DMS79 treated with DMSO at 0.1 percent for 48 hours (cell line): Measurements from ENCODE around the gene TRIM44.
"Not testable (repeated sequence)": the region's sequence is repeated elsewhere in the genome, so short reads cannot be mapped to it uniquely, and the experiment has no call there.

Source experiments
- DNase-seq: peaks from one replicate; lab custom pipeline; 2025; lab: John Stamatoyannopoulos, UW

TRIM44 gene

GRCh38 chr11:35672608-35673007 is 10.0 kb downstream of the TRIM44 start:
- DNase-seq: no peak

- no peak for DNase-seq
These were observed 13.5 kb downstream of the TRIM44 start for GRCh38 chr11:35675901-35676610.

DNA sequence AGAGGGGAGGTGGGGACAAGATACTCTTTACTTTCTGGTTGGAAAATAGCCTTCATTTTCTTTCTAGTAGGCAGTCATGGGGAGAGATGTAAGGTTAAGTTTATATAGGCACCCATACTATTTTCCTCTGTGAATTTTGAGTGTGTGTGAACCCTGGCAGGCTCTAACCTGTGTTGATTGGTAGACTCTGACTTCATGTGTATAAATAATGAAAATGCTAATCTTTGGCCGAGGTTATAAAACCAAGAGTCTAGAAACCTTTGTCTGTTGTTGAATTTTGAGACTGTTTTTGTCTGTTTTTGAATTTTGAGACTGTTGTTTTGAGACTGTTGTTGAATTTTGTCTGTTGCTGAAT is 14.0 kb downstream of the TRIM44 start:
- DNase-seq: no peak

DNA sequence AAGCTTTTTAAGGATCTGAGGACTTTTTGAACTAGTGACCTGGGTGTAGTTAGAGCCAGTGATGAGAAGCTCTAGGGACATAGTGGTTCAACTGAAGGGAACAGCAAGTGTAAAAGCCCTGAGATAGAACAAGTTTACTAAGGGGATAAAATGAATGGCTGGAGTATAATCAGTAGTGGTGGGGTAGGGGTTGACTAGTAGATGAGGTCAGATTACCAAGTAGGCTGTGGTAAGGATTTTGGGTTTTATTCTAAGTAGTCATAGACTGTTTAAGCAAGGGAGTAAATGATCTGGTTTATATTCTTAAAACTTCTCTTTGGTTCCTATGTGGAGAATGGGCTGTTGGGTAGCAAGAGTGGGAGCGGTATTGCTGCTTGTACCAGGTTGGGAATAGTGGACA is 15.3 kb downstream of the TRIM44 start:
- DNase-seq: no peak

DNA sequence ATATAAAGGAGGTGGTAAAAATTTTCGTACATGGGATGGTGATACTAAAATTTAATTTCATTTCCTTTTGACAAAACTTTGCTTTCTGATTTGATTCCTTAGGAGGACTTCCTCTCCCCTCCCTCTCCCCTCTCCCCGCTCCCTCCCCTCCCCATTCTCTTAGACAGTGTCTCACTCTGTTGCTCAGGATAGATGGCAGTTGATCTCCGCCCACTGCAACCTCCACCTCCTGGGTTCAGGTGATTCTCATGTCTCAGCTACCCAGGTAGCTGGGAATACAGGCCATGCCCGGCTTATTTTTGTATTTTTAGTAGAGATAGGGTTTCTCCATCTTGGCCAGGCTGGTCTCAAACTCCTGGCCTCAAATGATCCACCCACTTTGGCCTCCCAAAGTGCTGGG is 15.9 kb downstream of the TRIM44 start:
- no peak for DNase-seq

DNA sequence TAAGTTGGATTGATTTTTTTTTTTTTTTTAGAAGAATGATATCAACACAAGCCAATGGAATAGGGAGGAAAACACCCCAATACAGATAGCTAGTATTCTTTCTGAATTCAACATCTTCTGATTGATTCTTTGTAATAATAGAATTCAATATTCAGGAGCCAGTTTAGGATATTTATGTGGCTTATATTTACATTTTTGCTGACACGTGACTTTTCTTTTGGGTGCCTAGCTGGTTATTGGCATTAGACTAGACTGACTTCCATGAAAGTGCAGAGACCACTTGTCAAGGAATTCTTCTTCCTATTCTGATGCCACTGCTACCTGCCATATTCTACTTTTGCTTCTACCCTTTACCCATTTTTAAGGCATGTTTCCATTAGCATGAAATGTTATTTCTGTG is 16.4 kb downstream of the TRIM44 start:
- DNase-seq: no peak

DNA sequence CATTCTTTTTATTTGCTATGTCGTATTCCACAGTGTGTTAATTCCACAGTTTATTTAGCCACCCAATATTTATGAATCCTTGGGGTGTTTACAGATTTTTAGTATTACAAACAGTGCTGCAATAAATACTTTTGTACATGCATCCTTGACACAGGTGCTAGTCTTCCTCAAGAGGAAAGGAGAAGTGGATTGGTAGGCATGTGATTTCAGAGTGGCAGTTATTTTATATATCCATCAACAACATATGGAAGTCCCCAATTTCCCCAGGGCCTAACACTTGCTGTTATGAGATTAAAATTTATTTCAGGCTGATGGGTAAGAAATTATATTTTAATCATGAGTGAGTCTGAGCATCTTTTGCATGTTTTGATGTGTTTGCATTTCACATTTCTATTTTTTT is 17.9 kb downstream of the TRIM44 start:
- no peak for DNase-seq

GRCh38 chr11:35681163-35681767 is 18.7 kb downstream of the TRIM44 start:
- no peak for DNase-seq

DNA sequence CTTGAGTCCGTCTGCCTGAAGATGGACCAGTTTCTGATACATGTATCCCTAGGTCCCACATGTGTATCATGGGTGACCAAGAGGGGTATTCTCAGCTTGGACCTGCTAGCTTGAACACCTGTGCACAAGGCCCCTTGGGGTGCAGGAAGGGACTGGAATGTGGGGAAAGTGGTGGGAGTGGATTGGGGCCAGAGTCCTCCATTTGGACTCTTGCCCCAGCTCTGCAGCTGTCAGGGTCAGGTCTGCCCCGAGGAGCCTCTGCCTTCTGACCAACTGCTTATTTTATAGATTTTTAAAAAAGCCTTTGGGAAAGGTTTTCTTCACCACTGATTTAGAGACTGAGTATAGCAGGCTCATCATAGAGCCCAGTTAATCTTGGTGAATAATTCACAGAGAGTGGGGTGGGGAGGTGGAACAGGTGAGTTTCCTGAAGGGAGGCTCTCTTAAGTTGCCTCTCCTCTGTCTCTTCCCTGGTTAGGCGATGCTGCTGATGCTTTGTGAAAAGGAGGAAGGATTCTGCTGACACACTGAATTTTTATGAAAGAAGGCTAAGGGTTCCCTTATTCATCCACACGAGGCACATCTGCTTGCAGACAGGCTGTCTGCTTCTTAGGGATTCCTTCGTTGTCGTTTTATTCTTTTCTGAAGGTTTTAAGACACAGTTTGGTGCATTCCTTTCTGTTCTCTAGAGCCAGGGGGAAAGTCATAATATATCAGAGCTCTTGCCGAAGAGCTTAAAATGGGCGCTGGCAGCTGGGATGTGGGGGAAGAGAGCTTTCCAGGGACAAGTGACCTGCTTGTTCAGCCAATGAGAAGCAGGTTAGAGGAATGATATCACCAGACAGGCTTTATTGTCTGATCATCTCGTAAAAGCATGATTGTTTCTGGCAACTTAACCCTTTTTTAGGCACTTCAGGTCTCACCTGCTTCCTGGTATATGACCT is 19.9 kb downstream of the TRIM44 start:
- peak; percentile 93 for DNase-seq

DNA sequence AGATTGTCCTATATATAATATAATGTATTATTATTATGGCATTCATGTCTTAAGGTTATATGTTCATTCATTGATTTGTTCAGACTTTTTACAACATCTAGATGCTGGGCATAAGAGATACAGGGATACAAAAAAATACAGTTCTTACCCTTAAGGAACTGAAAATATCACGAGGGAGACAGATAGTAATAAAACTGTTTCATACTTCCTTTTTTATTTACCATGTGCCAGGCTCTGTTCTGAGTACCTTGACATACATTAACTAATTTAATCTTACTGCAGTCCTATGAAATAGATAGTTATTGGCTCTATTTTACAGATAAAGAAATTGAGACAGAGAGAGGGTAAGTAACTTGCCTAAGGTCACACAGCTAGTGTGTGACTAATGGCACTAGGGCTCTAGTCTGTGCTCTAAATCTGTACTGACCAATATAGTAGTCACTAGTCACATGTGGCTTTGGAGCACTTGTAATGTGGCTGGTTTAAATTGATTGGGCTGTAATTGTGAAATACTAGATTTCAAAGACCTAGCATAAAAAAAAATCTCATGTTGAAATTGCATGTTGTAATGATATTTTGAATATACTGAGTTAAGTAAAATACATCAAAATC is 21.3 kb downstream of the TRIM44 start:
- no peak for DNase-seq

- DNase-seq: no peak
These were observed 25.4 kb downstream of the TRIM44 start for GRCh38 chr11:35688023-35688422.

DNA sequence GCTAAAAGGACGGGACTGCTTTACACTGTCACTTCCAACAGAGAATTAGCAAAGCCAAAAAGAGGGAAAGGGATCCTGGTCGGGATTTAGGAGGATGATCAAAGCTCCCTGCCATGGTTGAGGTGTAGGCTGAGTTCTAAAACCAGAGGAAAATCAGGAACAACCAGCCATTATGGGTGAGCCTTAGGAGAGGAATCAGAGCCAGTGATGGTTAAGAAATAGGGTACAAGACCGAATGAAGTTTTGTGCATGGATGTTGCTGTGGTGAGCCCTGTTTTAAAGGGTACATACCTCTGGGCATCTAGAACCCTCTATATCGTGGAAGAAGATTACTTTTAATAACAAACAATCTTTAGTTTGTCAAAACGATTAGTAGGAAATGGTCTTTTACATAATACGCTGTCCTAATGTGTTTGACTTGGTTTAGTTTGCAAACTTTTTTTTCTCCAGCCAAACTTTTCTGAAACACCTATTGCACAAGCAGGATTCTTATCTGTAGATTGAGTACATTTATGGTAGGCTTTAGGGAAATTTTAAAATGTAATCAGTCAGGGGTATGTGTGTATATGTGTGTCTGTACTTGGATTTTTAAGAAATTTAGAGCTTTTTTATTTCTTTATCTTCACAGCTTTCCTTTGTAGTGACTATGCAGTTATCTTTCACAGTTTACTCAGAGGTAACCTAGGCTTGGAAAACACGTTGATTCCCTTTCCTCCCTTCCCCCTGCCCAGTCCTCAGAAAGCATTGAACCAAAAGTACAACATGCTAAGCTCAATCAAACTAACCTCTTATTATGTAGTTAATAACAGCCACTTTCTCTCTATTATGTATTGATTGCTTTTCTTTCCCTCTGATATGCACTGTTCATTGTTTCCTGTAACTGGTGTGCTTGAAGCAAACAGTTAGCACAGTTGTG is 26.8 kb downstream of the TRIM44 start:
- no peak for DNase-seq

- no peak for DNase-seq
These were observed 39.6 kb downstream of the TRIM44 start for GRCh38 chr11:35702126-35702525.

DNA sequence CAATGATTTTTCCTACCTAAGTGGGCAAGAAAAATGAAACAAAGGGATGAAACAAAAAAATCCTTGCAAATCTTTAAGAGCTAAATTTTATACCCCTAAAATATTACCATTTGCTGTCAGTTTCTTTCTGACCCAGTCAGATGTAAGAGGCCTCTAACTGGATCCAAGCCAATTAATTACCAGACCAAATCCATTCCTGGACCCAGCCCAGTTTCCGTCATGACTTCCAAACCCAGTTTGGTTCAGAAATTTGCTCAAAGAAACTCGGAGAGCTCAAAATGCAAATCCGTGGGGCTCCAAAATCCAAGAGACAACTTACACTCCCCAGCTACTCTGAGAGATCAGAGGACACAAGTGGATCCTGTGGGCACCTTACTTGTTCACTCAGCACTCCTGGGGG is 46.8 kb downstream of the TRIM44 start:
- peak; percentile 35 for DNase-seq

DNA sequence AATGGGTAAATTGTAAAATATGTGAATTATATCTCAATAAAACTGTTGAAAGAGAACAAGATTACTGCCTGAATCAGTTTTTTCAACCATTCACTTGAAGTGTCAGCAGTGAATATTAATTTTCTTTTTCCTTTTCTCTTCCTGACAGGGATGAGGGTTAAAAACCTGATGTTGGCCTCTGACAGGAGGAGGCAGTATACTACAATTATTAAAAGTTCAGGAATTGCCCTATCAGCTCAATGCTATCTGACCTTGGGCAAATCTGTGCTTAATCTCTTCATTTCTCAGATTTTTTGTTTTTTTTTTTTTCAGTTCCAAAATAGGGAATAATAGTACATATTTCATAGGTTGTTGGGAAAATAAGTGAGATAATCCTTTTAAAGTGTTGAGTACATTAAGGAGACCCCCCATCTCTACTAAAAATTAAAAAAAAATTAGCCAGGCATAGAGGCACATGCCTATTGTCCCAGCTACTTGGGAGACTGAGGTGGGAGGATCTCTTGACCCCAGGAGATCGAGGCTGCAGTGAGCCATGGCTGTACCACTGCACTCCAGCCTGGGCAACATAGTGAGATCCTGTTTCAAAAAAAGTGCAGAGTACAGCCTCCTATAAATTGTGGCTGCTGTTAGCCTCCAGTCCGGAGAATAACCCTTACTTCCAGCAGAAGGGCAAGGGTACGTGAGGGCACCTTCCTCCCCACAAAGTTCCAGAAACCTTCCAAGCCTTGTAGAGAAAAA is 48.8 kb downstream of the TRIM44 start:
- no peak for DNase-seq

DNA sequence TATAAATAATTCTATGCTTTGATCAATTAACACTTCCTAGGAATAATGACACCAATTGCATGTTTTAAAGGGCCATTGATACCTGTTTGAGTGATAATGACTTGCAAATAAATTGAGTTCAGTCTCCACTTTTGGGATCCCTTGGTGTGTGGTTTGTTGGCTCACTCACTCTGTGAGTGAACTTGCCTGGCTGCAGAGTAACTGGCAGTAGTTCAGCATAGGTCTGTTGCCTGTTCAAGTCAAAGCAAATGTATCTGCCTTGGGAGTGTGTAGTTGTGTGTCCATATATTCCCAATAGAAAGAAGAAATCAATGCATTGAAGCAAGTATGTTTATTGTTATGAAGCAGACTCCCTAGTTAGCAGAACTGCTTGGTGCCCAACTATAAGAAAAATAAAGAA is 49.3 kb downstream of the TRIM44 start:
- DNase-seq: no peak

GRCh38 chr11:35712533-35712932 is 50.0 kb downstream of the TRIM44 start:
- no peak for DNase-seq

- peak; percentile 37 for DNase-seq
These were observed 52.5 kb downstream of the TRIM44 start for GRCh38 chr11:35714882-35715627.

- DNase-seq: not testable (repeated sequence)
These were observed 53.1 kb downstream of the TRIM44 start for GRCh38 chr11:35715677-35716076.

DNA sequence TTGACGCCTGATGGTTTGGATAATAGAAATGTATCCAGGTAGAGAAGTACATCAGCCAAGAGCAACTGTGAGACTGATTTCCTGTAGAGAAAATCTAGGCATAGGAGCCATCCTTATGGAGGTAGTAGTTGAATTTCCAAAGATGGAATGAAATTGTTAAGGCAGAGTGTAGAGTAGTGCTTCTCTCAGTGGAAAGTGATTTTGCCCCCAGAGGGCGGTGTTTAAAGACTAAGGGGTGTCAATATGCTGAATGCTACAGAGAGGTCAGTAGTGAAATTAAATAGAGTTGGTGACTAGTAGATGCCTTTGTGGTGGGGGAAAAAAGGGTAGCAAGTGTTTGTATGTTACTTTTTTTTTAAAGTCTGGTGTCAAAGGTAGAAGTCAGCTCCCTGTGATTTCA is 54.5 kb downstream of the TRIM44 start:
- no peak for DNase-seq
